IPS DF 19.7 (cell line): ENCODE data around the gene GLCE.

Source experiments
- DNase-seq: peaks from one replicate; pipeline ENCODE4 v3.0.0-alpha.2; 2013; ENCODE audit warnings: low read depth, low spot score

GLCE gene

DNA sequence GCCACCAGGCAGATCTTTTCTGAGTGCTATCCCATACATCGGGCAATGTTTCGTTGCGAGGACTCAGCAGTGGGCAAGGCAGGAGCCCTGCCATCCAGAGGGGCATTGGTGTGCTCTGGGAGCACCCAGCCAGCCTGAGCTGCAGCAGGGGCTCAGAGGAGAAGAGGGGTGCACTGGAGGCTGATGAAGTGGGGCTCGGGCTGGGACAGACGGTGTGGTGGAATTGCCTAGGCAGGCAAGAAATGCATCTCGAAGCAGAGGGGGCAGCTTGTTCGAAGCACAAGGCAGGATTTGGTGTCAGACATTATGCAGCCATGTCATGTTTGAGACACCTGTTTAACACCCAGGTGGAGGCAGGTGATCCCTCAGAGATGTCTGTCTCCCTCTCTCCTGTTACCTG is 157.6 kb downstream of the GLCE start:
- no peak for DNase-seq

- no peak for DNase-seq
Observed at GRCh38 chr15:69319384-69320375, 159.2 kb downstream of the GLCE start.

GRCh38 chr15:69320977-69321554 is 160.6 kb downstream of the GLCE start:
- DNase-seq, result no peak
